Sciatic nerve (tissue), 2 donors: ENCODE measurements around the gene BCR. TPM values are rescaled to one million over a fixed set of nuclear protein-coding genes. Genes with fewer than 3 reads are reported as not detected.
A peak's percentile ranks its signal among the peaks of the same experiment; 100 is the strongest.

Experiments
- ATAC-seq: fragments of 200-7000 bp; cut with Tn5 transposase; one replicate; pipeline ENCODE4 v1.9.1; 2020; ENCODE audit warnings: mild to moderate bottlenecking, moderate library complexity
- DNase-seq: peaks from one replicate; pipeline ENCODE4 v3.0.0-alpha.2; 2020; ENCODE audit warnings: low spot score
- intact Hi-C: fragments of 100-400 bp; cut with DNase I; formaldehyde crosslinking; loops from one replicate; pipeline ENCODE4 v1.14.2; 2022
- total RNA-seq: library from RNA; stranded (reverse); fragmentation: NEBNext Ultra II Directional; extraction: Animal tissue kit (Norgen Biotek cat#: 25700); gene quantifications from one replicate; pipeline ENCODE4 v1.2.1, GENCODE V29; 2021
- donor health status: DM: no; HTN: no; CAD: no.
- donor health status: DM: no; HTN: no; CAD: no.

The BCR gene
- total RNA-seq, 1 donor from 2014 or later, result 101 TPM

- DNase-seq (no peak), ATAC-seq (no peak)
- intact Hi-C loops, result no loop called here
These were observed 30.3 kb downstream of the BCR start for GRCh38 chr22:23210428-23211170.

- no peak for DNase-seq
- intact Hi-C loops, result no loop called here
- no peak for ATAC-seq
These were observed 31.3 kb downstream of the BCR start for GRCh38 chr22:23211622-23212021.

- intact Hi-C loops, result no loop called here
- ATAC-seq (no peak), DNase-seq (no peak)
These were observed 32.0 kb downstream of the BCR start for GRCh38 chr22:23212061-23213021.

GRCh38 chr22:23213022-23213555 is 32.8 kb downstream of the BCR start:
- DNase-seq (no peak), ATAC-seq (no peak)
- intact Hi-C loops, result no loop called here

GRCh38 chr22:23213581-23214334 is 33.4 kb downstream of the BCR start:
- intact Hi-C loops, result no loop called here
- ATAC-seq (no peak), DNase-seq (no peak)

GRCh38 chr22:23214398-23214797 is 34.1 kb downstream of the BCR start:
- no peak for ATAC-seq
- intact Hi-C loops, result no loop called here
- no peak for DNase-seq

- intact Hi-C loops, result no loop called here
- DNase-seq, result no peak
These were observed 35.3 kb downstream of the BCR start for GRCh38 chr22:23215294-23216241.

GRCh38 chr22:23216461-23217170 is 36.3 kb downstream of the BCR start:
- ATAC-seq (no peak), DNase-seq (no peak)
- intact Hi-C loops, result no loop called here

More at GRCh38 chr22:23215294-23216241, 35.3 kb downstream of the BCR start:
- no peak for ATAC-seq

- intact Hi-C loops, result no loop called here
- ATAC-seq, result peak; percentile 67
- no peak for DNase-seq
These were observed 37.1 kb downstream of the BCR start for GRCh38 chr22:23217171-23218052.

GRCh38 chr22:23218053-23218866 is 38.0 kb downstream of the BCR start:
- intact Hi-C loops, result no loop called here
- ATAC-seq (no peak), DNase-seq (no peak)

- ATAC-seq (peak; percentile 72), DNase-seq (no peak)
- intact Hi-C loops, result no loop called here
These were observed 38.5 kb downstream of the BCR start for GRCh38 chr22:23218867-23219251.

- ATAC-seq (no peak), DNase-seq (no peak)
- intact Hi-C loops, result no loop called here
These were observed 39.0 kb downstream of the BCR start for GRCh38 chr22:23219317-23219716.

- DNase-seq, result no peak
- intact Hi-C loops, result no loop called here
- peak; percentile 6 for ATAC-seq
These were observed 39.6 kb downstream of the BCR start for GRCh38 chr22:23219822-23220484.

- ATAC-seq (no peak), DNase-seq (no peak)
- intact Hi-C loops, result no loop called here
These were observed 40.4 kb downstream of the BCR start for GRCh38 chr22:23220485-23221350.
